Esophagus muscularis mucosa (tissue), 4 donors: ENCODE data around the gene SLC25A33.

Experiments used
- EP300 ChIP-seq: sonication (generic); formaldehyde crosslinking; IDR thresholded peaks from one replicate; pipeline ENCODE4 v1.6.1; 2017; ENCODE audit warnings: antibody characterized with exemption
- POLR2A ChIP-seq: fragments of 450-650 bp; IDR thresholded peaks from one replicate; pipeline ENCODE4 v1.6.1; 2017; ENCODE audit warnings: antibody characterized with exemption, moderate library complexity, mild to moderate bottlenecking, low read depth
- POLR2AphosphoS5 ChIP-seq, 2 donors: sonication (generic); formaldehyde crosslinking; IDR thresholded peaks; one replicate each; pipeline ENCODE4 v1.6.1; 2017; ENCODE audit warnings: antibody characterized with exemption in 2 of 2
- TF ChIP-seq, protein P1 (sequence below), 3 experiments: fragments of 200-600 bp in 2 of 3; fragments of 450-650 bp in 1 of 3; sonication (generic) in 2 of 3; IDR thresholded peaks; one replicate each; pipeline ENCODE4 v1.5.1; 2017 to 2019; ENCODE audit warnings: antibody characterized with exemption in 3 of 3, mild to moderate bottlenecking in 2 of 3, moderate library complexity in 1 of 3

DNA sequence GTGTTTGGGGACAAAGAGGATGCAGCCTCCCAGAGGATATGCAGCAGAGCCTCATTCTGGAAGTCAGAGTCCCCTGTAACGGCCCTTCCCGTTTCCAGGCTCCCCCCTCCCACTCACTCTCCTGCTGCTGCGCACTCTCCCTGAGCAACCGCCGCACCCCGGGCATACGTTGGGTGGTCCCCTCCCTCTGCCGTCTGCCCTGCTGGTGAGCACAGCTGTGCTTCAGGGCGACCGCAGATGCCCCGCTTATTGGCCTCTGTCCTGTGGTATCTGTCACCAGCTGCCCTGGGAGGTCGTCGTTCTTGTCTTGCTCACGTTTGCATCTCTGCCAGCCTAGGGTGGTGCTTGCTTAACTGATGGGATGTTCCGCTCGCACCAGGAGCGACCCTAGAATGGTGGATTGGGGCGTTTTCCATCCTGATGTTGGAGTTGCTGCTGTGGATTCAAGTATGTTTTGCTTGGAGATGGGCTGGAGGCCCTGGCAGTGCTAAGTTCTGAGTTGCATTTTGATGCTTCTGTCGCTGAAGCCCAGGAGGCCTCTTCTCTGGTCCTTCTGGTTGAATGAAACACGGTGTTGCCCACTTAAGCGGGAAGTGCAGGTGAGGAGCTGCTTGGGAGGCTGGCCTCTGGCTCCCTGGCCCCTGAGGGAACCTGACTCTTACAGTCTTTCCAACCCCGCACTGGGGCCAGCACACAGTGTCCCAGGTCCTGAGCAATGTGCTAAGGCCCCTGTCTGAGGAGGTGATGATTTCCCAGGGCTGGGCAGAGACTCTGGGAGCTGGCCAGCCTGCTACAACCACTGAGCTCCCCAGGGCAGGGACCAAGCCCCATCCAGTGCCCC, 52.6 kb downstream of the SLC25A33 start:
- TF ChIP-seq, protein P1, sequence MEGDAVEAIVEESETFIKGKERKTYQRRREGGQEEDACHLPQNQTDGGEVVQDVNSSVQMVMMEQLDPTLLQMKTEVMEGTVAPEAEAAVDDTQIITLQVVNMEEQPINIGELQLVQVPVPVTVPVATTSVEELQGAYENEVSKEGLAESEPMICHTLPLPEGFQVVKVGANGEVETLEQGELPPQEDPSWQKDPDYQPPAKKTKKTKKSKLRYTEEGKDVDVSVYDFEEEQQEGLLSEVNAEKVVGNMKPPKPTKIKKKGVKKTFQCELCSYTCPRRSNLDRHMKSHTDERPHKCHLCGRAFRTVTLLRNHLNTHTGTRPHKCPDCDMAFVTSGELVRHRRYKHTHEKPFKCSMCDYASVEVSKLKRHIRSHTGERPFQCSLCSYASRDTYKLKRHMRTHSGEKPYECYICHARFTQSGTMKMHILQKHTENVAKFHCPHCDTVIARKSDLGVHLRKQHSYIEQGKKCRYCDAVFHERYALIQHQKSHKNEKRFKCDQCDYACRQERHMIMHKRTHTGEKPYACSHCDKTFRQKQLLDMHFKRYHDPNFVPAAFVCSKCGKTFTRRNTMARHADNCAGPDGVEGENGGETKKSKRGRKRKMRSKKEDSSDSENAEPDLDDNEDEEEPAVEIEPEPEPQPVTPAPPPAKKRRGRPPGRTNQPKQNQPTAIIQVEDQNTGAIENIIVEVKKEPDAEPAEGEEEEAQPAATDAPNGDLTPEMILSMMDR (IDR thresholded peaks at IDR 0.05), result no peak
- TF ChIP-seq POLR2A, result no peak
- no peak for TF ChIP-seq POLR2AphosphoS5 (IDR thresholded peaks at IDR 0.05)
- no peak for TF ChIP-seq EP300
